ENCODE results near the gene DGKG.

DGKG gene

DNA sequence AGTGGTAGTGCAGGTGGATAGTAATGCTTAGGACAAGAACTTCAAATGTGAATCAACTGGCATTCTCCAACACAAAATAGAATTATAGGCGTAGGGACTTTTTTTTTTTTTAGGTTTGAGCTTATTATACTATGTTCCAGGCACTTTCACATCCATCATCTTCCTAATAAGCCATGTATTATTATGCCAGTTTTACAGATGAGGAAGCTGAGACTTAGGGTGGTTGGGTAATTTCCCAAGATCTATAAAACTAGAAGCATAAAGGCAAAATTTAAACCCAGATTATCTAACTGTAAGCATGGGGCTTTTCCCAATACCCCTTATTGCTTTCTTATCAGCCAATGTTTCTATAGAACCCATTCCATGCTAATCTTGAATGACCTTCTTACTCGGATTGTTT, 178.0 kb downstream of the DGKG start:
- TF ChIP-seq, protein P1, sequence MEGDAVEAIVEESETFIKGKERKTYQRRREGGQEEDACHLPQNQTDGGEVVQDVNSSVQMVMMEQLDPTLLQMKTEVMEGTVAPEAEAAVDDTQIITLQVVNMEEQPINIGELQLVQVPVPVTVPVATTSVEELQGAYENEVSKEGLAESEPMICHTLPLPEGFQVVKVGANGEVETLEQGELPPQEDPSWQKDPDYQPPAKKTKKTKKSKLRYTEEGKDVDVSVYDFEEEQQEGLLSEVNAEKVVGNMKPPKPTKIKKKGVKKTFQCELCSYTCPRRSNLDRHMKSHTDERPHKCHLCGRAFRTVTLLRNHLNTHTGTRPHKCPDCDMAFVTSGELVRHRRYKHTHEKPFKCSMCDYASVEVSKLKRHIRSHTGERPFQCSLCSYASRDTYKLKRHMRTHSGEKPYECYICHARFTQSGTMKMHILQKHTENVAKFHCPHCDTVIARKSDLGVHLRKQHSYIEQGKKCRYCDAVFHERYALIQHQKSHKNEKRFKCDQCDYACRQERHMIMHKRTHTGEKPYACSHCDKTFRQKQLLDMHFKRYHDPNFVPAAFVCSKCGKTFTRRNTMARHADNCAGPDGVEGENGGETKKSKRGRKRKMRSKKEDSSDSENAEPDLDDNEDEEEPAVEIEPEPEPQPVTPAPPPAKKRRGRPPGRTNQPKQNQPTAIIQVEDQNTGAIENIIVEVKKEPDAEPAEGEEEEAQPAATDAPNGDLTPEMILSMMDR (IDR thresholded peaks at IDR 0.05; ENCODE audit: low read depth, low read length, missing control alignments), result no peak
- H3K4me3 ChIP-seq (ENCODE audit: low read depth, low read length), result no peak overlapping the region
- DNase-seq (ENCODE audit: low read depth), result no peak

DNA sequence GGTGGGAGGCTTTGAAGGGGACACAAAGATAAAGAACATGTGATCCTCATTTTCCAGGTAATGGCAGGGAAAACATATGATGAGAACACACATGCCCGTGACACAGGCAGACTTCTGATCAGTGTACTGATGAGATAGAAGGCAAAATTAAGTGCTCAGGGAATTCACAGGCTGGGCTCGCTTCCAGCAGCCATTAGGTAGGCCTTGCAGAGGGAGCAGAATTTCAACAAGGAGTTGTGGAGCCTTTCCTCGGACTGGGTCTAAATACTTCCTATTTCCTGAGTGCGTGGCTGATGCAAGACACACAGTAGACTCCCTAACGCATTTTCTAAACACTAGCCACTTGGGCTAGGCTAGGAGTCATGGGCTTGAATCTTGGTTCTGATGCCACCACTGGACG, 179.2 kb downstream of the DGKG start:
- TF ChIP-seq, protein P1 (IDR thresholded peaks at IDR 0.05; ENCODE audit: low read depth, low read length, missing control alignments), result no peak
- H3K4me3 ChIP-seq (ENCODE audit: low read depth, low read length), result no peak overlapping the region
- DNase-seq (ENCODE audit: low read depth), result no peak

DNA sequence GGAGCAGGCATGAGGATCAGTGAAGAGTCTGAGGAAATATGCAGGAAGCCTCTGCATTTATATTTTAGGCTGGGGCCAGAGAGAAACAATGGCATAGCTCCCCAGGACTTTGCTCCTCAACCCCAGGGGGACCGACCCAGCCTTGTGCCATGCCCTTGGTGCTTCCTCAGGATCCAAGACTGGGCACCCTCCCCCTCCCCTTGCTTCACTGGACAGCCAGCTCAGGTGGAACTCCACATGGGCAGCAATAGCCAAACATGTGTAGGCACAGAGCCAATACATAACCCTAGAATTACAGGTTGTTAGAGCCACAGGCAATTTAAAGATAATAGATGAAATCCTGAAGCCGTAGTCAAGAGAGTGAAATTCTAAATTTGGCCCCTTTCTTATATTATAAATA, 180.1 kb downstream of the DGKG start:
- H3K4me3 ChIP-seq (ENCODE audit: low read depth, low read length), result no peak overlapping the region
- TF ChIP-seq, protein P1 (IDR thresholded peaks at IDR 0.05; ENCODE audit: low read depth, low read length, missing control alignments), result no peak
- no peak for DNase-seq (ENCODE audit: low read depth)

DNA sequence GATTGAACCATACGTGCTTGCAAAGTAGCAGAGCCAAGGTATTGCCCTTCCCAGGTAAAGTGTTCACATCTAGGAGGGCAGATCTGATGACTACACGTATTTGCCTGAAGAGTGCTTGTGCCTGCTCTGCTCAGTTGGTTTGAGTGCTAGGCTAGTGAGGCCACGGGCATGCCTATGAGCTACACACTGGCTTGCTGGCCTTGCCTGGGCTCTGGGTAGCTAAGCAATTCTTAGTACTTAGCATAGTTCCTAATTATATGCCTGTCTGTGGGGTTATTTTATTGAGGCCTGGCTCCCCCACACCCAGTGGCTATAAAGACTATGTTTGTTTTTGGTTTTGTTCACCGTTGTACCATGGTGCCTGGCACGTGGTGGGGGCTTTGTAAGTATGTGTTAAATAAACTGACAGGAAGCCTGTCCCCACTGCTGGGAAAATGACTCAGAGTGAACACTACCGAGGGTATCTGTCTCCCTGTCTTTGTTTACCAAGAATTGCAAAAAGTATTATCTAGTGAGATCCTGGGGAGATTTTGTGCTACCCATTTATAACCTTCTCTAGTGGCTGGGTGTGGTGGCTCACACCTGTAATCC, 181.0 kb downstream of the DGKG start:
- TF ChIP-seq, protein P1 (IDR thresholded peaks at IDR 0.05; ENCODE audit: low read depth, low read length, missing control alignments), result no peak
- DNase-seq (ENCODE audit: low read depth), result no peak
- no peak overlapping the region for H3K4me3 ChIP-seq (ENCODE audit: low read depth, low read length)

DNA sequence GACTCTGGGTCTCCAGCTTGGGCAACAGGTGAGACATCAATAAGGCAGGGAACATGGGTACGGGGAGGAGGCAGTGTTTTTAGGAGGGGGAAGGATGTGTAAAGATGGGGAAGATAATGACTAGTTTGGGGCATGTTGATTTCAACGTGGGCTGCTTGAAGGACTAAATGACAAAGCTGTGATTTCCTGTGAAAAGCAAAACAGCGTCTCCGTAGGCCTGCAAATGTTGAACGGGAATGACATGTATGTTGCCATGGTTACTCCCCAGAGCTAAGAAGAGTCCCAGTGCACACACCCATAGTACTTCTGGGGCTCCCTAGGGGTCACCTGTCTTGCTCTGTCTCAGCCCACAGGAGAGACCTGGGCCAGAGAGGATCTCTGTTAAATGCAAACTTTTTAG, 181.9 kb downstream of the DGKG start:
- DNase-seq (ENCODE audit: low read depth), result no peak
- TF ChIP-seq, protein P1 (IDR thresholded peaks at IDR 0.05; ENCODE audit: low read depth, low read length, missing control alignments), result no peak
- no peak overlapping the region for H3K4me3 ChIP-seq (ENCODE audit: low read depth, low read length)

DNA sequence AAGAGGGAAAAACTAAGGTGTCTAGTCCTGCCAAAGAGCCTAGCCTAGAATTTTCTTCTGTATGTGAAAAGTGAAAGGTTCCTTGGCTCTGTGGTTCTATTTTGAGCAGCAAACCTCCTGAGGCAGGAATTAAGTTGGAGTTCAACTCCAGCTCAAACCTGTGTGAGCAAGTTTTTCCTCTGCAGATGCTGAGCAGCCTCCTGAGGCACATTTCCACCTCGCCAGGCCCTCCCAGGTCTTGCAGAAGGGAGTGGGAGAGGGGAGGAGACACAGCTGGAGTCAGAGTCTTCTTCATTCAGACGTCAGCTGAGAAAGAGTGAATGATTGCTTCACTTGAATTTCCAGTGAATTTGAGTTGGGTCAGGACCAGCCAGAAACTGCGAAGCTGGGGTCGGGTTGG, 183.6 kb downstream of the DGKG start:
- no peak overlapping the region for H3K4me3 ChIP-seq (ENCODE audit: low read depth, low read length)
- TF ChIP-seq, protein P1 (IDR thresholded peaks at IDR 0.05; ENCODE audit: low read depth, low read length, missing control alignments), result no peak
- DNase-seq (ENCODE audit: low read depth), result no peak

DNA sequence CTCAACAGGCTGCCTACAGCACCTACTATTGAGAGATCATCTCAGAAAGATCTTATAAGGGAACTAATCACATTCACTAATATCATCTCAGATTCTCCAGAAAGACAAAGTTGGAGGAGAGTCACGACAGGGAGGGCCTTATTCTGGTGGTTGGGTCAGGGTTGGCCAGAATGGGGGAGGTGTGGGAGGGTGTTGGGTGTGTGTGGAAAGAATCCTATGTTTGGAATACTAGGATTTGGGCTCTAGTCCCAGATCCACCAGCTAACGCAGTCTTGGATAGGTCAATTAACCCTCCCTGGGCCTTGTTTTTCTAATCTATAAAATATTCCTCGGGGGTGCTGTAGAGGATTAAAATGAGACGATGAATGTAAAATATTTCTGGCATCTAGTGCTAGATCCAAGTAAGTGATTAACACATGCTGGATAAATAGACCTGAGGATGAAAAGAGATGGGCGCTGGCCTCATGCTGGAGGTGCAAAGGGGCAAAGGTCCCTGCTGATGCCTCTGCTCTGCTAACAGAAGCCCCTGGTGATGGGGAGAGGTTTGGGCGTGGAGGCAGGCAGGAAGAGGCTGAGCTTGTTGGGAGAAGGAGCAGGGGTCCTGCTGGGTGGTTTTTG, 185.6 kb downstream of the DGKG start:
- TF ChIP-seq, protein P1 (IDR thresholded peaks at IDR 0.05; ENCODE audit: low read depth, low read length, missing control alignments), result no peak
- no peak overlapping the region for H3K4me3 ChIP-seq (ENCODE audit: low read depth, low read length)
- DNase-seq (ENCODE audit: low read depth), result no peak
